ENCODE measurements around the gene TMEM39A.

TMEM39A gene

DNA sequence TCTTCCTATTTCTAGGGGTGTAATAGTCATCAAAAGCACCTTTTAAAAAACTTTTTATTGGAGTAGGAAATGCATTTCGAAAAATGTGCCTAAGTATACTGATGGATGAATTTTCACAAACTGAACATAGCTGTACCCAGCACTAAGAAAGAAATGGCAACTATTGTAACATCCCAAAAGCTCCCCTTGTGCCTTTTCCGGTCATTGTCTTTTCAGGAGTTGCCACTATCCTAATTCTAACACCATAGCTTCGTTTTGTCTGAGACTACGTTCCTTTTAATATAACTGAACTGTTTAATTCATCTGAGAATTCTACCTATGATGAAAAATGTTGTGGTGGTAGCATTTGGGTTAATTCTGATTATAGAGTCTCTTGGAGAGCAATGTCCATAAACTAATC lies 36.9 kb upstream of the TMEM39A start:
- TF ChIP-seq, protein P1, sequence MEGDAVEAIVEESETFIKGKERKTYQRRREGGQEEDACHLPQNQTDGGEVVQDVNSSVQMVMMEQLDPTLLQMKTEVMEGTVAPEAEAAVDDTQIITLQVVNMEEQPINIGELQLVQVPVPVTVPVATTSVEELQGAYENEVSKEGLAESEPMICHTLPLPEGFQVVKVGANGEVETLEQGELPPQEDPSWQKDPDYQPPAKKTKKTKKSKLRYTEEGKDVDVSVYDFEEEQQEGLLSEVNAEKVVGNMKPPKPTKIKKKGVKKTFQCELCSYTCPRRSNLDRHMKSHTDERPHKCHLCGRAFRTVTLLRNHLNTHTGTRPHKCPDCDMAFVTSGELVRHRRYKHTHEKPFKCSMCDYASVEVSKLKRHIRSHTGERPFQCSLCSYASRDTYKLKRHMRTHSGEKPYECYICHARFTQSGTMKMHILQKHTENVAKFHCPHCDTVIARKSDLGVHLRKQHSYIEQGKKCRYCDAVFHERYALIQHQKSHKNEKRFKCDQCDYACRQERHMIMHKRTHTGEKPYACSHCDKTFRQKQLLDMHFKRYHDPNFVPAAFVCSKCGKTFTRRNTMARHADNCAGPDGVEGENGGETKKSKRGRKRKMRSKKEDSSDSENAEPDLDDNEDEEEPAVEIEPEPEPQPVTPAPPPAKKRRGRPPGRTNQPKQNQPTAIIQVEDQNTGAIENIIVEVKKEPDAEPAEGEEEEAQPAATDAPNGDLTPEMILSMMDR (conservative IDR thresholded peaks at IDR 0.05; ENCODE audit: low read depth, low read length) = no peak
- no peak for DNase-seq (ENCODE audit: low read depth)
- H3K4me3 ChIP-seq (ENCODE audit: low read length) = no peak overlapping the region

DNA sequence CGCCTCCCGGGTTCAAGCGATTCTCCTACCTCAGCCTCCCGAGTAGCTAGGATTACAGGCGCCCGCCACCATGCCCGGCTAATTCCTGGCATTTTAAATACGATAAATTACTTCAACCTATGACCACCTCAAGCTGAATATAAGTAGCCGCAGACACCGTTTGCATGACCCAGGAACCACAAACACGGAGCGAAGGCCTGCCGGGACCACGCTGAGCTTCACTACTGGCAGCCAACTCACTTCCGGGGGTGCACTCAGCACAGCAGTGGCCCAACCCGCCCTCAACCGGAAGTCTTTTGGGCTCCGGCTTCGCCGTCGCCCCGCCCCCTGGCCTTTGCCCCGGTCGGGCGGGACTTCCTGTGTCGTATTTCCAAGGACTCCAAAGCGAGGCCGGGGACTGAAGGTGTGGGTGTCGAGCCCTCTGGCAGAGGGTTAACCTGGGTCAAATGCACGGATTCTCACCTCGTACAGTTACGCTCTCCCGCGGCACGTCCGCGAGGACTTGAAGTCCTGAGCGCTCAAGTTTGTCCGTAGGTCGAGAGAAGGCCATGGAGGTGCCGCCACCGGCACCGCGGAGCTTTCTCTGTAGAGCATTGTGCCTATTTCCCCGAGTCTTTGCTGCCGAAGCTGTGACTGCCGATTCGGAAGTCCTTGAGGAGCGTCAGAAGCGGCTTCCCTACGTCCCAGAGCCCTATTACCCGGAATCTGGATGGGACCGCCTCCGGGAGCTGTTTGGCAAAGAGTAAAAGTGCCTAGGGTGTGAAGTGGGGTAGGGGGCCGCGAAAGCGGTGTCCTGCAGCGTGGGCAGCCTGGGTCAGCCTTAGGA lies 35.0 kb upstream of the TMEM39A start, which contains the start of gene TIMMDC1:
TSS of gene TIMMDC1 (plus strand) at position 362 of the 826 bp plus-strand sequence. CDS start at position 549, 187 bp downstream.
- TF ChIP-seq, protein P1 (conservative IDR thresholded peaks at IDR 0.05; ENCODE audit: low read depth, low read length) = no peak
- DNase-seq (ENCODE audit: low read depth) = peak; percentile 86

DNA sequence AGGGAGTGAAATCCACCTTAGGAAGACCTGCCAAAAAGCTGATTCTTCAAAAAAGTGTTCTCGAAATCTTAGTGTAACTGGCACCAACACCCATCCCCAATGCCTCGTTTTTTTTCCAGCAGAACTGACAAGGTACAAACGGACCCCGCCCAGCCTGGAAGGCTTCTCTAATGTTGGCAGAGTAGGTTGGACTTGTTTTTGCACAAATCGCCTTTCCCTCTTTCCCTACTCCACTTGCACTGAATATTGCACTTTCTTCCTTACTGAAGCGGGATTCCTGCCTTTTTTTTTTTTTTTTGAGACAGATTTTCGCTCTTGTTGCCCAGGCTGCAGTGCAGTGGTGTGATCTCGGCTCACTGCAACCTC lies 34.4 kb upstream of the TMEM39A start:
- peak overlapping the region; percentile 80 for H3K4me3 ChIP-seq (ENCODE audit: low read length)
- DNase-seq (ENCODE audit: low read depth) = no peak
- TF ChIP-seq, protein P1 (conservative IDR thresholded peaks at IDR 0.05; ENCODE audit: low read depth, low read length) = no peak

More for the DNA sequence above, 35.0 kb upstream of the TMEM39A start, which contains the start of gene TIMMDC1:
- H3K4me3 ChIP-seq (ENCODE audit: low read length) = peak within 1 kb of the TSS; percentile 80

DNA sequence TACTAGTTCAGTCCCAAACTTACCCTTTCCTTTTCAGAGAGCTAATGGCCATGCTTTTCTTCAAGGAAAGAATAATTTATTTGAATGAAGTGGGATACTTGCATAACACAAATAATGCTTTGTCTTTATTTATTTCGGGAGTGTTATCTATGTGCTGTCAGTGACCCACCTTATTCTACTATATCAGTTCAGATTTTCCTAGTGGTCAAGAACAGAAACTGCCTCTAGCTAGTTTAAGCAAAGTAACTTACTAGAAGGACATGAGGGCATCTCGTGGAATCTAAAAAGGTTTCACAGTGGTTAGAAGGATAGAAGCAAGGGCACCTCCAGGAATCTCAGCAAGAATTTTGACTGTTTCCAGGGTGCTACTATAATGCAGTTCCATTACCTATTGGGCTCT lies 31.2 kb upstream of the TMEM39A start:
- TF ChIP-seq, protein P1 (conservative IDR thresholded peaks at IDR 0.05; ENCODE audit: low read depth, low read length) = no peak
- no peak overlapping the region for H3K4me3 ChIP-seq (ENCODE audit: low read length)
- DNase-seq (ENCODE audit: low read depth) = no peak

DNA sequence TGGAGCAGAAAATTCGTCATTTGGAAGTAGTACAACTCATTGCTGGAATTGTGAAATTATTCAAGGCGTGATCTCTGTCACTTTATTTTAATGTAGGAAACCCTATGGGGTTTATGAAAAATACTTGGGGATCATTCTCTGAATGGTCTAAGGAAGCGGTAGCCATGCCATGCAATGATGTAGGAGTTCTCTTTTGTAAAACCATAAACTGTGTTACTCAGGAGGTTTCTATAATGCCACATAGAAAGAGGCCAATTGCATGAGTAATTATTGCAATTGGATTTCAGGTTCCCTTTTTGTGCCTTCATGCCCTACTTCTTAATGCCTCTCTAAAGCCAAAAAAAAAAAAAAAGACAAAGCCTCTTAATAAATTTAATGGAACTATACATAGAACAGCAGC lies 29.4 kb upstream of the TMEM39A start:
- DNase-seq (ENCODE audit: low read depth) = no peak
- H3K4me3 ChIP-seq (ENCODE audit: low read length) = no peak overlapping the region
- TF ChIP-seq, protein P1 (conservative IDR thresholded peaks at IDR 0.05; ENCODE audit: low read depth, low read length) = no peak

DNA sequence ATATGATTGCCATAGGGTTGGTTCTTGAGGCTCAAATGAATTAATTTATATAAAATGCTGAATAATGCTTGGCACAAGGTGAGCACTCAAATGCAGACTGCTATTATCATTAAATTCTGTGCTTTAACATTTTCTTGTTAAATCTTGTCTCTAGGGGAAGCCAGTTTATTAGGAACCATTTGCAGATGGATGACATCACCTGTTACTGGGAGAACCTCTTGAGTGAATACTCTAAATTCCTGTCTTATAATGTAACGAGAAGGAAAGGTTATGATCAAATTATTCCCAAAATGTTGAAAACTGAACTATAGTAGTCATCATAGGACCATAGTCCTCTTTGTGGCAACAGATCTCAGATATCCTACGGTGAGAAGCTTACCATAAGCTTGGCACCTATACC lies 28.7 kb upstream of the TMEM39A start:
- TF ChIP-seq, protein P1 (conservative IDR thresholded peaks at IDR 0.05; ENCODE audit: low read depth, low read length) = no peak
- H3K4me3 ChIP-seq (ENCODE audit: low read length) = no peak overlapping the region
- no peak for DNase-seq (ENCODE audit: low read depth)

DNA sequence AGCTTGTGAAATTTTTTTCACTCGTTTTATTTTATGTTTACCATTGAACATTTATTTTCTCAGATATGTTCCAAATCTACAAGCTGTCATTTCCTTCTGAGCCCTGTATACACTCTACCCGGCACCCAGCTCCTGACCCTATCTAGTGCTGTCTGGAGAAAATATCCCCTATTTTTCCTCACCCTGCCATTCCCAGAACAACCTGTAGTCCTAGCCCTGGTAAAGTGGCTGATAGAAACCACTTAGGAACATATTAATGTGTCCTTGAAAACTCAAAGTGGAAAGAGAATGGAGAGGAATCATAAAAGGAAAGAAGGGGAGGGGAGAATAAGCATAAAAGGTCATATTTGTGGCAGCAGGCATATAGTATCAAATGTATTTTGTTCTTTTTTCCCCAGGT lies 26.7 kb upstream of the TMEM39A start:
- TF ChIP-seq, protein P1 (conservative IDR thresholded peaks at IDR 0.05; ENCODE audit: low read depth, low read length) = no peak
- H3K4me3 ChIP-seq (ENCODE audit: low read length) = no peak overlapping the region
- DNase-seq (ENCODE audit: low read depth) = no peak

Measured in retinal pigment epithelial cell (primary cell).